Liver (tissue), 3 donors: ENCODE measurements around the gene NAP1L1.

ENCODE experiments used
- EGR1 ChIP-seq, 2 donors: IDR thresholded peaks; 2 replicates each; pipeline ENCODE4 v1.6.1; 2016 to 2018; ENCODE audit warnings: antibody characterized with exemption in 2 of 2, low read depth in 2 of 2
- JUND ChIP-seq, 2 donors: IDR thresholded peaks; 2 replicates each; pipeline ENCODE4 v1.6.1; 2016; ENCODE audit warnings: antibody characterized with exemption in 2 of 2
- NR2F2 ChIP-seq: IDR thresholded peaks from 2 replicates; pipeline ENCODE4 v1.6.1; 2016; ENCODE audit warnings: antibody characterized with exemption
- TAF1 ChIP-seq: conservative IDR thresholded peaks from 2 replicates; pipeline ENCODE4 v1.6.1; 2016; ENCODE audit warnings: antibody characterized with exemption, mild to moderate bottlenecking
- TF ChIP-seq, protein P1 (sequence below): fragments of 150-350 bp; IDR thresholded peaks from 2 replicates; pipeline ENCODE4 v1.5.1; 2017; ENCODE audit warnings: improper control_type of control experiment, low read depth, low read length; ENCODE audit not compliant: missing input control
- donor health status: healthy.
- donor health status: healthy.

DNA sequence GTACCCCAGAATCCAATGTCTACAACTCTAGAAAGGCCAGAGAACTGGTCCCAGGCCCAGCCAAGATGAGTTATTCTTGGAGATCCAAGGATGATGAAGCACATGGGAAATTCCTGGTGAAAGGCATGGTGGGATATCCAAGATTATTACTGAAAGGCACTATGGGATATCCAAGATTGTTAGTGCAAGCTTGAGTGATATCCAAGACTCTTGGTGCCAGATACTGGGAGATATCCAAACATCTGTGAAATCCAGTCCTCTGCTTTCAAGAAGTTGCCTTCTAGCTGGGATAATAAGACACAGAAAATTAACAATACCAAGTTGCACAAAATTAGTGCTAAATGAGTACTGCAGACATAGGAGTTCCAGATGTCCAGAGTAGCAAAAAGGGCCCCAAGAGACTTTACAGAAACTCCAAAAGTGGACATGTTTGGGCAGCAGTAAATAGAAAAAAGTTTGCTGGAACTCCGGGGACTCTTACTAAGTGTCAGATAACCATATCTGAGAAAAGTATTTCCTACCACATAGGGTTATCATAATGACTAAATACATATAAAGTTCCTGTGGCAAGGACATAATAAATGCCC is 87.5 kb downstream of the NAP1L1 start:
- TF ChIP-seq, protein P1, sequence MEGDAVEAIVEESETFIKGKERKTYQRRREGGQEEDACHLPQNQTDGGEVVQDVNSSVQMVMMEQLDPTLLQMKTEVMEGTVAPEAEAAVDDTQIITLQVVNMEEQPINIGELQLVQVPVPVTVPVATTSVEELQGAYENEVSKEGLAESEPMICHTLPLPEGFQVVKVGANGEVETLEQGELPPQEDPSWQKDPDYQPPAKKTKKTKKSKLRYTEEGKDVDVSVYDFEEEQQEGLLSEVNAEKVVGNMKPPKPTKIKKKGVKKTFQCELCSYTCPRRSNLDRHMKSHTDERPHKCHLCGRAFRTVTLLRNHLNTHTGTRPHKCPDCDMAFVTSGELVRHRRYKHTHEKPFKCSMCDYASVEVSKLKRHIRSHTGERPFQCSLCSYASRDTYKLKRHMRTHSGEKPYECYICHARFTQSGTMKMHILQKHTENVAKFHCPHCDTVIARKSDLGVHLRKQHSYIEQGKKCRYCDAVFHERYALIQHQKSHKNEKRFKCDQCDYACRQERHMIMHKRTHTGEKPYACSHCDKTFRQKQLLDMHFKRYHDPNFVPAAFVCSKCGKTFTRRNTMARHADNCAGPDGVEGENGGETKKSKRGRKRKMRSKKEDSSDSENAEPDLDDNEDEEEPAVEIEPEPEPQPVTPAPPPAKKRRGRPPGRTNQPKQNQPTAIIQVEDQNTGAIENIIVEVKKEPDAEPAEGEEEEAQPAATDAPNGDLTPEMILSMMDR, result no peak
- no peak for TF ChIP-seq TAF1
- TF ChIP-seq JUND (IDR thresholded peaks at IDR 0.05), result no peak
- TF ChIP-seq EGR1 (IDR thresholded peaks at IDR 0.05; ENCODE audit: low read depth in 2 of 2), result no peak
- TF ChIP-seq NR2F2, result no peak
